HFF-Myc (cell line): ENCODE measurements around the gene AMIGO2.
A peak's percentile ranks its signal among the peaks of the same experiment; 100 is the strongest.

Source experiments
- DNase-seq: peaks from one replicate; pipeline ENCODE4 v3.0.0-alpha.2; 2011; ENCODE audit warnings: low read depth; ENCODE audit errors: extremely low read depth
- H3K4me3 ChIP-seq: replicated peaks from 2 replicates; pipeline ENCODE4 v1.5.1; 2011; ENCODE audit warnings: low read depth, mild to moderate bottlenecking, control low read depth, low read length
- TF ChIP-seq, protein P1 (sequence below): IDR thresholded peaks from 2 replicates; pipeline ENCODE4 v1.5.1; 2012; ENCODE audit warnings: mild to moderate bottlenecking, low read depth, low read length, control low read depth; ENCODE audit errors: missing control alignments

Gene AMIGO2

DNA sequence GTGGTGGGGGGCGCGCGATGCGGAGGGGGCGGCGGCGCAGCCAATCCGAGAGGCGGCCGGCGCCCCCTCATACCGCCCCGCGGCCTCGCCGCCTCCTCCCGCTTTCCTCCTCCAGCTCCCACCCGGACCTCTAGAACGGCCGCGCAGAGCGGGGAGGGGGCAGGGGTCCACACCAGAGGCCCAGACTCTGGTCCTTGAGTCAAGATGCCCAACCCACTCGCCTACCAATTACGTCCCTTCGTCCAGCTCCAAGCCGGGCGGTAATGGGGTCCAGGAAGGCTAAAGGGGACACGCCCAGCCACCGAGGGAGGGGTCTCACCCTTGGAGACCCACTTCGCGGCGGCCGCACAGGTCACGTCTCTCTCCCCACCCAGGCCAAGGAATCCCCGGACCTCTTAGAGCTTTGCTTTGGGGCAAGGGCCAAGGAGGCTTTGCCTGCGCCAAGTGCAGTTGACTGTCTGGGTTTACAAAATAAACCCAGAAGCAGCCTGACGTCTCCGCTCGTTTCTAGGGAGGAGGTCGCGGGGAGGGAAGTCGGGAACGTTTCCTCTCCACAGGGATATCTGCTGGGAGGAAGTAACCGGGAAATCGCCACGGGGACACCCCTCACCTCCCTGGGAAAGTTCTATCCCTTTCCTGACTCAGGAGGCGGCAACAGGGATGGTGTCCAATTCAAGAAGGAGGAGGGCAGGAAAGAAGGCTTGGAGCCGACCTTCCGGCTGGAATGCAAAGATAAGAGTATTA lies 394 bp upstream of the AMIGO2 start:
- TF ChIP-seq, protein P1, sequence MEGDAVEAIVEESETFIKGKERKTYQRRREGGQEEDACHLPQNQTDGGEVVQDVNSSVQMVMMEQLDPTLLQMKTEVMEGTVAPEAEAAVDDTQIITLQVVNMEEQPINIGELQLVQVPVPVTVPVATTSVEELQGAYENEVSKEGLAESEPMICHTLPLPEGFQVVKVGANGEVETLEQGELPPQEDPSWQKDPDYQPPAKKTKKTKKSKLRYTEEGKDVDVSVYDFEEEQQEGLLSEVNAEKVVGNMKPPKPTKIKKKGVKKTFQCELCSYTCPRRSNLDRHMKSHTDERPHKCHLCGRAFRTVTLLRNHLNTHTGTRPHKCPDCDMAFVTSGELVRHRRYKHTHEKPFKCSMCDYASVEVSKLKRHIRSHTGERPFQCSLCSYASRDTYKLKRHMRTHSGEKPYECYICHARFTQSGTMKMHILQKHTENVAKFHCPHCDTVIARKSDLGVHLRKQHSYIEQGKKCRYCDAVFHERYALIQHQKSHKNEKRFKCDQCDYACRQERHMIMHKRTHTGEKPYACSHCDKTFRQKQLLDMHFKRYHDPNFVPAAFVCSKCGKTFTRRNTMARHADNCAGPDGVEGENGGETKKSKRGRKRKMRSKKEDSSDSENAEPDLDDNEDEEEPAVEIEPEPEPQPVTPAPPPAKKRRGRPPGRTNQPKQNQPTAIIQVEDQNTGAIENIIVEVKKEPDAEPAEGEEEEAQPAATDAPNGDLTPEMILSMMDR, result no peak
- H3K4me3 ChIP-seq, result peak overlapping the region; percentile 64
- DNase-seq, result no peak

DNA sequence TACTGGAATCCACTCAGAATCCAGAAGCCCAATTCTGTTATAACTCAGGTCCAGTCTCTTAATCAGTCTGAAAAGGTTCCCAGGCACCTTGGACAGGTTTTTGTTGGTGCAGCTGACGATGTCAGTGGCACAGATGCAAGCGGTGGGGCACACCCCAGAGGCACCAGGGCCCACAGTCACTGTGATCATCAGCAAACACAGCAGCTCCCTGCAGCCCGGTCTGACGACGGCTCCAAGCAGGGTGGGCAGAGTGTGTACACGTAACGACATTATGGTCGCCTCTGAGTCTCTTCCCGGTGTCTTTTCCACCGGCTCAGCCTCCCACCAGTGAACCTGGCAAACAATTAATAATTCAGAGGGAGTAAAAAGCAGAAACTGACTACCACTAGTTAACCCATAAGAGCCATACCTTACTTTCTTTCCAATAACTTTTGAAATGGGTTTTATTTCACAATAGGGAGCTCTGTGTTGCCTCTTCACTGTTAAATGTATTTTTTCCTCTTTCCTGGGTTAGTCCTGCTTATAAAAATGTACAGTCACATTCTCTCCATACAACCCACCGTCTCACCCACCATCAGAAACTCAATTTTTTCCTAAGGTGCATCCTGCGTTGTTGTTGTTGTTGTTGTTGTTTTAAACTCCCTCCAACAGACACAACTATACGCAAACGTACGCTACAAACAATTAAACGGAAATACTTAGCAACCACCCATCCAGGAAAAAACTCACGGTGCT lies 859 bp downstream of the AMIGO2 start:
- TF ChIP-seq, protein P1, result no peak
- DNase-seq, result no peak
- H3K4me3 ChIP-seq, result peak overlapping the region; percentile 64

DNA sequence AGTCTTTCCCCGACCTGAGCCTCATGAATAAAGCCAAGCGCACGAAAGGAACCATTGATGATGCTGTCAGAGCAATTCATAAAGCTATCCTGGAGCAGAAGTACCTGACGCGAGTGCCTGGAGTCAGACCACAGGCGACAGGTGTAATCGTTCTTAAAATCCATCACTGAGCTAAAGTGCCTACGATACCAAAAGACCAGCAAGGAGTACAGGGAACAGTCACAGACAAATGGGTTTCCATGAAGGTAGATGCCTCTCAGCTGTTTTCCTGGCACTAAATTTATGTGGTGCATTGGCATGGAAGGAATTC lies 1.7 kb downstream of the AMIGO2 start:
- no peak for DNase-seq
- peak overlapping the region; percentile 64 for H3K4me3 ChIP-seq
- TF ChIP-seq, protein P1, result no peak

DNA sequence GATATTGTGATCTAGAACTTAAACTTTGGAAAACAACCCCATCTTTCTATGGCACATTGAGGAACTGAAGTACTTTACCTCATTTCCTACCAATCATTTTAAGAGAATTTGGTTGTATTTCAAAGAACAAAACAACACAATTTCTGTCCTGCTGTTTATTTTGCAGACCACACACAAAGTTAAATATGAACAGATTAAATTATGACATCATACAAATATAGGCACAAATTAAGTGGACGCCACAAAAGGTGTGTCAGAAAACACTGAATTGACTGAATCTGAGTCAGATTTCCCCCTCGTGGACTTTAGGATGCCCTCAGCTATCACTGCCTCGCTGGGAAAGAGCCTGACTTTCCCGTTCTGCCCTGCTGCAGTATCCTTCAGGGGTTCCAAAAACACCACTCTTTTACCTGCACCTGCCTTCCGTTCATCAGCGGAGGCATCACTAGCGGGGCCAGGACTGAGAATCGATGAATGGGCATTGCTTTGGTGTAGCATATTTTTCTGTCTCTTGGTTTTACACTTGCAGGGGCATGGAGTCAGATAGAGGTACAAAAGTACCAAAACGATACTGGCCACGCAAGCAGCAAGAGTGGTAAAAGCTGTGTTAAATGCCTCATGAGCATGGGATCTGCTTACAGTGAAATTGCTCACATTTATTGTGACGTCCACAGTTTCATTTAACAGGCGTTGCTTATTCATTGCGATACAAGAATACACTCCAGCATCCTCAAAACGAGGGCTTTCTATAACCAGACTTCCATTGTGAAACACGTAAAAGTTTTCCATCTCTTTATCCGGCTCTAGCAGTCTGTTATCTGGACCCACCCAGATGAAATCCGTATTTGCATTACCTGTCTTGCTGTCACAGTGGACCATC lies 2.3 kb downstream of the AMIGO2 start:
- H3K4me3 ChIP-seq, result 0 out of 2 replicates have a peak overlapping the region, but pooled peaks have one; percentile 64
- TF ChIP-seq, protein P1, result no peak
- no peak for DNase-seq

DNA sequence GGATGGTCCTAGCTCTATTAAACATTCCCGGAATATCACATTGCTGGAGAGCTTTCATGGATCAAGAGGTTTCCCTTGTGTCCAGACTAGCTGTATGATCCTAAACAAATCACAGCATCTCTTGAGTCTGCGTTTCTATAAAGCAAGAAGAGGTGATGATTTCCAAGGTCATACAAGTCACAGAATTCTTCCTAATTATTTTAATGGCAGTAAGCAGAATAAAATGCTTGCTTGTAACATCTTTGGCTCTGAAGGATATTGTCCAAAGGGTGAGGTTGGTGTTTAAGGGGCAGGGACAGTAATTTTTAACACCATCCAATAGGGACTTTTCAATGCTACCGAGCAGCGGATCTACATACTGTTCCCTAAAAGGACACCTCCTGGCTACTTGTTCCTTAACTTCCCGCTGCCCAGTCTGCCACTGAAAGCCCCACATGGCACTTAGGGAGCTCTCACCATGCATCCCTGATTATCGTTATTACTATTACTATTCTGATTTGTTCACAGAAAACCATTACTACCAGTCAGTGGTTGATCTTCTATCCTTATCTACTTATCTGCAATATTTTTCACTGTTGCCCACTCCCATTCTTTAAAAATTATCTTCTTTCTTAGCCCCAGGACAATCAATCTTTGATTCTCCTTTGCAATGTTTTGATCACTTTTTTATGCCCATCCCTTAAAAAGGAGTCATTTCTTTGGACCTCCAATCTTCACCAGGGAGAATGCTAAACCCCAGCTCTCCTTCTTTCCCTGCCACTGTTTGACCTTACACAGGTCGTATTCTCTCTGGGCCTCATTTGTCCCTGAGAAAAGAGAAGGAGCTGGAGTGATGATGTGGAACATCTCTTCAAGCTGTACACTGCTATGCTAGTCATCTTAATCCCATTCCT lies 4.3 kb downstream of the AMIGO2 start:
- DNase-seq, result no peak
- no peak overlapping the region for H3K4me3 ChIP-seq
- TF ChIP-seq, protein P1, result no peak

DNA sequence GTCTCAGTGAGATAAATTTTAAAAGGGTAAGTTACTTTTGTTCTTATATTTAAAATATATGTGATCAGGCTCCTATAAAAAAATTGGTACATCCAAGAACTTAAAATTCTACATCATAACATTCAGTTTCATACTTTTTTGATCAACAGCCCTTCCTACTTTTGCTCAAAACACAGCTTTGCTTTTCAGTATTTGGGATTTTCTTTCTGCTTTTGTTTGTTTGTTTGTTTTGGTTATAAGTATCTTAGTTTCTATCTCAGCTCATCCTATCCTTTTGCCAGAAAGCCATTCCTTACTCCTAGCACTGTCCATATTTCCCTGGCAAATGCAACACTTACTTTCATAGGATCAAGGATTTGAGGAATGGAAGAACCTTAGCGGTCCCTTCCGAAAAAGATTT lies 5.0 kb downstream of the AMIGO2 start:
- TF ChIP-seq, protein P1, result no peak

More for the DNA sequence above, 5.0 kb downstream of the AMIGO2 start:
- H3K4me3 ChIP-seq, result no peak overlapping the region
- DNase-seq, result no peak
